ENCODE data around the gene NFKB1.

NFKB1 gene

GRCh38 chr4:102529977-102530376 lies 28.8 kb downstream of the NFKB1 start:
- in situ Hi-C loops (cut with HindIII; ENCODE audit: low sequenced_read_pairs) = no loop called here

DNA sequence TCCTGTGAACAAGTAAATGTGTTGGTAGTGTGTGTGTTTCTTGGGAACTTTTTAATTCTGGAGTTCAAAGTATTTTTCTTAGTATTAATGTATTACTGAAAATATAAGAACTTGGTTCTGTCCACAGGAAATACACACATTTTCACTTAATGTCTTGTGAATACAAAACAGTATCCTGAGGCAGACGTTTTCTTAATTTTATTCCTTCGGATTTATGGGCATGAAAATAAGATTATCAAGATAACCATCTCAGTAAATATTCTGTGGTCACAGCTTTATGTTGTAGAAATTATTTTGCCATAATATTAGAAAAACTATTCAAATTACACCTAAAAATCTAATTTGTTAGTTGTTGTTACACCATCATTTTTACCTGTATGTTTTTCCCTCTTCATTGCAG lies 29.8 kb downstream of the NFKB1 start:
- in situ Hi-C loops (cut with HindIII; ENCODE audit: low sequenced_read_pairs) = no loop called here

DNA sequence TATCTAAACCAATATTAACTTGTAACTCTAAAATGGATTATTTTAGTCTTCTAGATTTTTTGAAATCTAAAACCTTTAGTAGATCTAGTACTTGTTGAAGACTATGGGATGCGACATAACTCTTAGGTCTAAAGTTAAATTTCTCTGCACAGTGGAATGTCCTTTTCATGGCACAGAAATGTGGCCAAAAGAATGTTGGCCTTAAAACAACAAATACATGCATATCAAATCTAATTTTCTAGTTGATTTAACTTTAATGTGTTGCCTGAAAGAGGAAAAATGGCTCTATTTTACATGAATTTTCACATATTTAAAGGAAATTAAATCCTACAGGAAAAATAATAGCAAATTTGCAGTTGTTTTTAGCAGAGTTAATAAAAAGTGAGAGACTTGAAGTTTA lies 30.3 kb downstream of the NFKB1 start:
- in situ Hi-C loops (cut with HindIII; ENCODE audit: low sequenced_read_pairs) = no loop called here

DNA sequence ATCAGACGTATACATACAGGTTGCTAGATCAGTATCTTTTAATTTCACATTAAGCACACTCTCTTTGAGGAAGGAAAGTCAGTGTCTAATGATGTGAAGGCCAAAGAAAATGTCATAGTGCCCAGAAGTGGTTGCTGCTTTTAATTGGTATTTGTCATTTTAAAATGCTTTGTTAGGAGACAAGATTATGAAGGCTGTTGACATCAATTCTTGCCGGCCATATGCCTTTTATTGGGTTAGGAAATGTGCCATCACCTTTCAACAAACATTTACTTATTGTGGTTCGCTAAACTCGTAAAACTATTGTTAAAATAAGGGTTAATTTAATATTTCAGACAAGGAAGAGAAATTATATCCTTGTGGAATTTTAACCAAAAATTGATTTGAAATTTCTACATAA lies 32.2 kb downstream of the NFKB1 start:
- in situ Hi-C loops (cut with HindIII; ENCODE audit: low sequenced_read_pairs) = no loop called here

GRCh38 chr4:102533904-102534303 lies 32.7 kb downstream of the NFKB1 start:
- in situ Hi-C loops (cut with HindIII; ENCODE audit: low sequenced_read_pairs) = no loop called here

DNA sequence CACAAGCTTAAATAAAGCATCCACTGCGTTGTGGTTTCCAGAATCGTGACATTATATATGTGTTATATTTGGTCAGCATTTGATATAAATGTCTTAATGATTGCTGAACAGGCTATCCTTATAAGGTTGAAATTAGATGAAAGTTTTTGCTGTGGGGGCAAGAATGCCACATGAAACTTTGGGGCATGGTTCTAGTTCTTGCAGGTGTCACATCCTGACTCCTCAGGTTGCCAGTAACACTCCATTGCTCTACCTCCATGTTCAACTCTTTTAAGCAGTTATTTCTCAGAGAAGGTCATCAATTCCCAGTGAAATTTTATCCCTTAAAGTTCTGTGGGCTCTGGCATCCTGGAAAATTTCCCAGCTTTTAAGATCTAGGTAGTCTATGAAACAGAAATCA lies 33.7 kb downstream of the NFKB1 start:
- in situ Hi-C loops (cut with HindIII; ENCODE audit: low sequenced_read_pairs) = no loop called here

- in situ Hi-C loops (cut with HindIII; ENCODE audit: low sequenced_read_pairs) = no loop called here
These were observed 34.4 kb downstream of the NFKB1 start for GRCh38 chr4:102535398-102536082.

DNA sequence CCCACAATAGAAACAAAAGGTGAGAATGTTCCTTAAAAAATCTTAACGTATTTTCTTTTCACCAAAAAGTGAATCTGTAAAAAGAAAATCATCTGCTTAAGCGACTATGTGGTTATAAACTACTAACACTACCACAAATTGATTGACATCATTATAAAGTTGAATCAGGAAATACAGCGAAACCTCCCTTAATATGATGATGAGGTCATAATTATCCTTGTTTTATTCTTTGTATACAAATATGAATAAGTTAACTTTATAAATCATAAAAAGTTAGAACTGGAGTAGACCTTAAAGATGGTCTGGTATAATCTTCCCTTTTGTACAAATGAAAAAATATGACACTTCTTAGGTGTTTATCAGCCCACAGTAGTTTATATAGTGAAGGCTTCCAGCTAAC lies 35.6 kb downstream of the NFKB1 start:
- in situ Hi-C loops (cut with HindIII; ENCODE audit: low sequenced_read_pairs) = no loop called here

- in situ Hi-C loops (cut with HindIII; ENCODE audit: low sequenced_read_pairs) = no loop called here
These were observed 36.1 kb downstream of the NFKB1 start for GRCh38 chr4:102537269-102537668.

DNA sequence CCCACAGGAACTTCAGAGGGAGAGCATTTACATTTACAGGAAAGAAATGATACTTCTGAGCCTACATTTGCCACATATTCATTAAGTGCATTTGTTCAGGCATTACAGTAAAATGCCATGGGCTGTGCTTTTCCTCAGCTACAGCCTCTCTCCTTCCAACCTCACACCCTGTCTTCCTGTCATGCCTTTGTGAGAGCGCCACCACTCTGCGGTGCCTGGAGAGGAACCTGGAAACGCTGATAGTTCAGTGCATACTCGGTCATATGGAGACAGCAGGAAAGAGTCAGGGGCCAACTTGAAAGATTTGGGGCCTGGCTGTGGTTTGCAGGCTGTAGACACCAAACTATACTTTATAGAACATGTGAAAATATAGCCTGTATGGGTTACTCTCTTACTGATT lies 40.5 kb downstream of the NFKB1 start:
- in situ Hi-C loops (cut with HindIII; ENCODE audit: low sequenced_read_pairs) = no loop called here

DNA sequence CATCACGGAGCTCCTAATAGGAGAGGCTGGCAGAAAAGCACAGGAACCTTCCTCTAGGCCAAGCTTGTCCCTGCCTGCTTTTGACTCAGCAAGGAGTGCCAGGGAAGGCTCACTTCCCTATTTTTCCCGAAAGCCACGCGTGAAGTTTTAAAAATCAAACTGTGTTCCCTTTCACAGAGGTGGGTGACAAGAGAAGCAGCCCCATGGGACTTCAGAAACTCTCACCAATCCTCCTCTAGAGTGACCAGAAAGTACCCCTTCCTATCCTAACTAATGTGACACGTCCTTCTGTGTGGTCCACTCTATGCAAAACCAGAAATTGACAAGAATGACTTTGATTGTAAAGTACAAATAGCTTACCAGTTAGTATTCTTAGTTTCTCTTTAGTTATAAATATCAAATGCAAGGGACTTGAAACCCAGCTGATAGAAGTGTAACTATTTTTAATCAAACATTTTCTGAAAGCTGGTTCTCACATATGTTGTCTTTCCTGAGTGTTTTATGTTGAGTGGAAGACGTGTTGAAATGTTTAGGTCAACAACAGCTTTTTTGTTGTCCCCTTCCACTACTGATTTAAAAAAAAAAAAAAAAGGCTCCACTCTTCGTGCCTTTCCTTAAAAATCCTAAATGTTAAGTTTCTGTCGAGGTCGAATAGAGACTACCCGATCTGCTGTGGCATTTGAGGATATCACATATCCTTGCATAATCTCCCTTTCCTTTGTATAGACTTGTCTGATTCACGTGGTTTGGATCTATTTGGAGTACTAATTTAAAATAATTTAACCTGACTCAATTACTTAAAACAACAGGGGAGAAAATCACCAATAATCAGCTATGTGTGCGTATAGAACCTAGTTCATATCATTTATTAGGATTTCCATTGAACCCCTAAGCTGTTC lies 42.1 kb downstream of the NFKB1 start:
- in situ Hi-C loops (cut with HindIII; ENCODE audit: low sequenced_read_pairs) = no loop called here

DNA sequence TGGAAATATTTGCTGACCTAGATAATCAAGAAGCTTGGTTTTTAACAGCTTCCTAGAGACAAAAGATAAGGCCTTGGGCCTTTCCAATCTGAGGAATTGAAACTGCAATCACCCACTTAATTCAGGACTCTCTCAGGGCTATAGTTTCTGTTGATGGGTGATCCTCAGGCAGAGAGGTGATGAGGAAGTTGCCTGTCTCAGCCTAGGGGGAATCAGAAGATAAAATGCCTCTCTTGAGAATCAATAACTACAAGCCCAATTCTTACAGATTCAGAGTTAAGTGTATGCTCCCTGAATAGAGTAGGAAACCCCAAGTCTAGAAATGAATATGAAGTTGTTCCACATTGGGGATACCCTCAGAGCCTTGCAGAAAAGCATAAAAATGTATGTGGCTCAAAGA lies 45.5 kb downstream of the NFKB1 start:
- in situ Hi-C loops (cut with HindIII; ENCODE audit: low sequenced_read_pairs) = no loop called here

DNA sequence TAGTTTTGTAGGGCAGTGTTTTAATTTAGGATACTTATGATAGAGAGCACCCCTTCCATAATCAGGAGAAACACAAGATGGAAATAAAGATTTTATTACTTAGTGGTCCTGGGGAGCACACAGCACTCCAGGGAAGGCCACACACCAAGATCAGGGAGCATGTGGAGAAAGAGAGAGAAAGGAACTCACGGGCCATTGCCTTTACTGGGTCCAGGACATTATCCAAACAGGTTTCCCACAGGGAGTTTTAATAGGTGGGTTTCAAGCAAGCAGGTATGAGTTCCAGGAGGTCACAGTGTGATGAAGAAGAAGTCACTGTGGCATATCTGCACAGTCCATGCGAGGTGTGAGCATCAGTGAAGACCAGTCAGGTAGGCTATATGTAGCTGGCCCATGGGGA lies 46.8 kb downstream of the NFKB1 start:
- in situ Hi-C loops (cut with HindIII; ENCODE audit: low sequenced_read_pairs) = no loop called here

- in situ Hi-C loops (cut with HindIII; ENCODE audit: low sequenced_read_pairs) = no loop called here
These were observed 50.9 kb downstream of the NFKB1 start for GRCh38 chr4:102551958-102552565.

DNA sequence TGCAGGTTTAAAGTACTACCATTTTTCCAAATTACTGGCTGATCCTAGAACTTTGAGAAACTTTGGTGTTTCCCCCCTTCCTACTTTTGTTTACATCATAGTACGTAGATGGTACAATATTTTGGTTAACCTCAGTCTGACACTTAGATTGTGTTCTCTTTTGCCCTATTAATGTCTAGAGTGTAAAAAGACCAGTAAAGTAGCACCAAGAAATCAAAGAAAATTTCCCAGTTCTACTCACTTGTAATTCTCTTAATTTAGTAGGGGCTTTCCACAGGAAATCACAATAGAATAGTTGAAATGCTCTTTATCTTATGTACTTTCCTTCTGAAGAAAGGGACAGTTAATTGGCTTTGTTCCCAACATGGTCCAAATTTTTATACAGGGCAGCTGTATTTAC lies 51.6 kb downstream of the NFKB1 start:
- in situ Hi-C loops (cut with HindIII; ENCODE audit: low sequenced_read_pairs) = no loop called here

- in situ Hi-C loops (cut with HindIII; ENCODE audit: low sequenced_read_pairs) = no loop called here
These were observed 52.8 kb downstream of the NFKB1 start for GRCh38 chr4:102553982-102554381.

DNA sequence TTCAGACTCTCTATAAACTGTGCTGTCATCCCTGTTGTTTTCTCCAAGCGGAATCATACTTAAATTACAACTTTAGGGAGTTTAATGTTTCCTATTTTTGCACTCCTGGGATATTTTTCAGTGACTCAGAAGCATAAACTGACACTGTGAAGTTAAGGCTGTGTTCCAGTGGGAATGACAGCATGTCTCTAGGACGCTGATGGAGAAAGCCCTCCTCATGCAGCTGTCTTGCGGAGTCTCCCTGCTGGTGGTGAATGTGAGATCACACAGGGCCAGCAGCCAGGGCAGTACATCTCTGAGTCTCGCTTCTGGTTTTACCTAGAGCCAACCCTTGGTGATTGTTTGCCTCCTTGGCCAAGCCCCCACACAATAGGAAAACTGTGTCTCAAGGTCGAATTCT lies 53.3 kb downstream of the NFKB1 start:
- in situ Hi-C loops (cut with HindIII; ENCODE audit: low sequenced_read_pairs) = no loop called here

DNA sequence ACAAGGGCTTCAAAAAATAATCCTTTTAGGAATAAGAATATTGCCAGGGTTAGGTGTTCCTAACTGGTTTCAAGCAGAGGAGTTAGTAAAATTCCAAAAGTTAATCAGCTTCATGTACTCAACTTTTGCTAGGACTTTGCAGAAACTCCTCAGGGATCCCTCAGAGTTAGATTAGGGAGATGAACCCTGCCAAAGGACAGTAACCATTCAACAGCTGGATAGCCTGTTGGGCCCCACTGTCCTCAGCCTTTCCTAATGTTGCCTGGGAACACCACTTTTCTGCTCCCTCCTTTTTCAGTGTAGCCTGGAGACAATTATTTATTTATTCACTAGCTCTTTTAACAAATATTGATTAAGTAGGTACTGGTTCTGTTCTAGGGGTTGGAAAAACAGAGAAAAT lies 53.8 kb downstream of the NFKB1 start:
- in situ Hi-C loops (cut with HindIII; ENCODE audit: low sequenced_read_pairs) = no loop called here

- in situ Hi-C loops (cut with HindIII; ENCODE audit: low sequenced_read_pairs) = no loop called here
These were observed 56.5 kb downstream of the NFKB1 start for GRCh38 chr4:102557636-102558035.

- in situ Hi-C loops (cut with HindIII; ENCODE audit: low sequenced_read_pairs) = no loop called here
These were observed 59.0 kb downstream of the NFKB1 start for GRCh38 chr4:102560115-102560514.

GRCh38 chr4:102560571-102561341 lies 59.6 kb downstream of the NFKB1 start:
- in situ Hi-C loops (cut with HindIII; ENCODE audit: low sequenced_read_pairs) = no loop called here
